Measurements from ENCODE around the gene PTPRU. TPM values are rescaled to one million over a fixed set of nuclear protein-coding genes. Genes with fewer than 3 reads are reported as not detected.

PTPRU gene
- total RNA-seq, 6 experiments from 2014 or later, result 5.6 to 8.1 (median 7.0) TPM

DNA sequence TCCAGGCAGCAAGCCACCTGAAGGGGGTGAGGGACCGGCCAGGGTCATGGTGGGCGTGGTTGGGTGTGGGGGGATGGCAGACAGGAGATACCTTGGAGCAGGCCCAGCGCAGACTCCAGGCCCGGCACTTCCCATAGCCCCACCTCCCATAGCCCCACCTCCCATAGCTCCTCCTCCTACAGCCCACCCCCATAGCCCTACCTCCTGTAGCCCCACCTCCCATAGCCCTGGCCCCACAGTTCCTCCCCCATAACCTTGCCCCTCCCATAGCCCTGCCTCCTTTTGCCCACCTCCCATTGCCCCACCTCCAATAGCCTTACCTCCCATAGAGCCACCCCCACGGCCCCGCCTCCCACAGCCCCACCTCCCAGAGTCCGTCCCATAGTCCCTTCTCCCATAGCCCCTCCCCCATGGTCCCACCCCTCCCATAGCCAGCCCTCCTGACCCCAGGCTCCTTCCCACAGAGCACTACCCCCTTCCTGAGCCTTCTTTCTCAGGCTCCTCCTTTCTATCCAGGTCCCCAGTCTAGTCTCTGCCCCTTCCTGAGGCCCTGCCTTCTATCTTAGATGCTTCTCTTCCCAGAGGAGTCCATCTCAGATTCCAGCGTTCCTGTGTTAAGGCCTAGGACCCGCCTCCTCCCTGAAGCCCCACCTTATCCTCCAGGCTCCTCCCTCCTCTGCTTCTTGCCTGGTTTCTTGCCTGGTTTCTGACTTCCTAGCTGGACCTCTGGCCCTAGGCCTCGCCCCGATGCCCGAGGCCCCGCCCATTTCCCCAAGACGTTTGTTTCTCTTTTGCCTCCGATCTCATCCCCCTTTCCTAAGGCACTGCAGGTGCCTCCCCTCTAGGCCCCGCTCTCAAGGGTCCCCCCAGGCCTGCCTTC, 46.8 kb downstream of the PTPRU start:
- Mint-ChIP-seq H3K9me3 (no peaks in the 10 kb centered on the region), H3K4me1 (ENCODE audit: low read depth) (peaks cover 22% of the 10 kb centered on the region), H3K36me3 (ENCODE audit: low read depth) (no peaks in the 10 kb centered on the region), H3K27me3 (ENCODE audit: insufficient read depth) (peaks cover 3% of the 10 kb centered on the region; the same call in 1 of the 2 replicates), H3K4me3 (no peak overlapping the region), H3K27ac (no peak overlapping the region)
- TF ChIP-seq, protein P1, sequence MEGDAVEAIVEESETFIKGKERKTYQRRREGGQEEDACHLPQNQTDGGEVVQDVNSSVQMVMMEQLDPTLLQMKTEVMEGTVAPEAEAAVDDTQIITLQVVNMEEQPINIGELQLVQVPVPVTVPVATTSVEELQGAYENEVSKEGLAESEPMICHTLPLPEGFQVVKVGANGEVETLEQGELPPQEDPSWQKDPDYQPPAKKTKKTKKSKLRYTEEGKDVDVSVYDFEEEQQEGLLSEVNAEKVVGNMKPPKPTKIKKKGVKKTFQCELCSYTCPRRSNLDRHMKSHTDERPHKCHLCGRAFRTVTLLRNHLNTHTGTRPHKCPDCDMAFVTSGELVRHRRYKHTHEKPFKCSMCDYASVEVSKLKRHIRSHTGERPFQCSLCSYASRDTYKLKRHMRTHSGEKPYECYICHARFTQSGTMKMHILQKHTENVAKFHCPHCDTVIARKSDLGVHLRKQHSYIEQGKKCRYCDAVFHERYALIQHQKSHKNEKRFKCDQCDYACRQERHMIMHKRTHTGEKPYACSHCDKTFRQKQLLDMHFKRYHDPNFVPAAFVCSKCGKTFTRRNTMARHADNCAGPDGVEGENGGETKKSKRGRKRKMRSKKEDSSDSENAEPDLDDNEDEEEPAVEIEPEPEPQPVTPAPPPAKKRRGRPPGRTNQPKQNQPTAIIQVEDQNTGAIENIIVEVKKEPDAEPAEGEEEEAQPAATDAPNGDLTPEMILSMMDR (IDR thresholded peaks at IDR 0.05), result no peak
- peak; percentile 34 for DNase-seq

DNA sequence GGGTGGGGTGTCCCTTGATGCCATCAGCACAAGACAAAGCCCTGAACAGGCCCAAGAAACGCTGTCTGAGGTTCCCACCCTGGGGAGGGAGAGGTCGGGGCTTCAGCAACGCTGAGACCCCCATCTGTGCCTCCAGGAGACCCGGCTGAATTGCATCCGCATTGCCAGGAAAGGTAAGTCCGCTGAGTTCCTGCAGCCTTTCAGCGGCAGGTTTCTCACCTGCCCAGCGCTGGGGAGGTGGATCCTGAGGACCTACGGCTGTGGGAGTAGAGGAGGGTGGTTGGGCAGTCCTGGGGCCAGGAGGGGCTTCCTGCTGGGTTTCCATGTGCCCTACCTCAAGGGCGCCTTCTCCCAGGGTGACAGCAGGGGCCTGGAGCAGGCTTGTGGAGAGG, 47.5 kb downstream of the PTPRU start:
- TF ChIP-seq, protein P1 (IDR thresholded peaks at IDR 0.05), result no peak
- peaks cover 22% of the 10 kb centered on the region for H3K4me1 Mint-ChIP-seq (ENCODE audit: low read depth)
- DNase-seq, result no peak
- H3K9me3 Mint-ChIP-seq, result no peaks in the 10 kb centered on the region
- no peak overlapping the region for H3K27ac Mint-ChIP-seq
- H3K4me3 Mint-ChIP-seq, result no peak overlapping the region
- peaks cover 3% of the 10 kb centered on the region; the same call in 1 of the 2 replicates for H3K27me3 Mint-ChIP-seq (ENCODE audit: insufficient read depth)
- H3K36me3 Mint-ChIP-seq (ENCODE audit: low read depth), result no peaks in the 10 kb centered on the region

- H3K27ac Mint-ChIP-seq, result no peak overlapping the region
- no peaks in the 10 kb centered on the region for H3K9me3 Mint-ChIP-seq
- peaks cover 22% of the 10 kb centered on the region for H3K4me1 Mint-ChIP-seq (ENCODE audit: low read depth)
- H3K27me3 Mint-ChIP-seq (ENCODE audit: insufficient read depth), result peaks cover 3% of the 10 kb centered on the region; the same call in 1 of the 2 replicates
- no peak for DNase-seq
- H3K4me3 Mint-ChIP-seq, result no peak overlapping the region
- TF ChIP-seq, protein P1 (IDR thresholded peaks at IDR 0.05), result no peak
- no peaks in the 10 kb centered on the region for H3K36me3 Mint-ChIP-seq (ENCODE audit: low read depth)
These were observed 48.1 kb downstream of the PTPRU start for GRCh38 chr1:29284286-29284960.

- Mint-ChIP-seq H3K27ac (no peak overlapping the region), H3K9me3 (no peaks in the 10 kb centered on the region), H3K36me3 (ENCODE audit: low read depth) (no peaks in the 10 kb centered on the region), H3K4me3 (no peak overlapping the region), H3K4me1 (ENCODE audit: low read depth) (peaks cover 22% of the 10 kb centered on the region), H3K27me3 (ENCODE audit: insufficient read depth) (peaks cover 3% of the 10 kb centered on the region; the same call in 1 of the 2 replicates)
- no peak for DNase-seq
- TF ChIP-seq, protein P1 (IDR thresholded peaks at IDR 0.05), result no peak
These were observed 48.7 kb downstream of the PTPRU start for GRCh38 chr1:29284961-29285560.

DNA sequence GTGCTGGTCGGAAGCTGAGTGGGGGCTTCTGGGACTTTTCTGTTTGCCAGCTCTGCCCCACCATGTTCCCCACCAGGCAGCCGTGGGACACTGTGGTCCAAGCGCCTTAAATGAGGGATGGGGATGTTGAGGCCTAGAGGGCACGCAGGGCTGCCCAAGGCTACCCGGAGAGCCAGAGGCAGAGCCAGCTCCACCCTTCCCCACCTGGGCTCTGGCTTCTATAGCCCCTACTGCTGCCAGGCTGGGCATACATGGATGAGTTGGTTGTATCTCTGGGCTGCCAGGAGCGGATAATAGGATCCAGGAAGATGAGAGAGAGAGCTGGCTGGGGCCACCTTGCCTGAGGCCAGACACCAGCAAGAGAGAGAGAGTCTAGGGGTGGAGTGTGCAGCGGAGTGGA, 49.4 kb downstream of the PTPRU start:
- no peak overlapping the region for H3K27ac Mint-ChIP-seq

More for the DNA sequence above, 49.4 kb downstream of the PTPRU start:
- TF ChIP-seq, protein P1 (IDR thresholded peaks at IDR 0.05), result no peak
- no peak for DNase-seq
- Mint-ChIP-seq H3K27me3 (ENCODE audit: insufficient read depth) (peaks cover 3% of the 10 kb centered on the region; the same call in 1 of the 2 replicates), H3K36me3 (ENCODE audit: low read depth) (no peaks in the 10 kb centered on the region), H3K9me3 (no peaks in the 10 kb centered on the region), H3K4me1 (ENCODE audit: low read depth) (peaks cover 22% of the 10 kb centered on the region), H3K4me3 (no peak overlapping the region)

All from HFFc6 (cell line).